ENCODE data around the gene FLNC.

FLNC gene

DNA sequence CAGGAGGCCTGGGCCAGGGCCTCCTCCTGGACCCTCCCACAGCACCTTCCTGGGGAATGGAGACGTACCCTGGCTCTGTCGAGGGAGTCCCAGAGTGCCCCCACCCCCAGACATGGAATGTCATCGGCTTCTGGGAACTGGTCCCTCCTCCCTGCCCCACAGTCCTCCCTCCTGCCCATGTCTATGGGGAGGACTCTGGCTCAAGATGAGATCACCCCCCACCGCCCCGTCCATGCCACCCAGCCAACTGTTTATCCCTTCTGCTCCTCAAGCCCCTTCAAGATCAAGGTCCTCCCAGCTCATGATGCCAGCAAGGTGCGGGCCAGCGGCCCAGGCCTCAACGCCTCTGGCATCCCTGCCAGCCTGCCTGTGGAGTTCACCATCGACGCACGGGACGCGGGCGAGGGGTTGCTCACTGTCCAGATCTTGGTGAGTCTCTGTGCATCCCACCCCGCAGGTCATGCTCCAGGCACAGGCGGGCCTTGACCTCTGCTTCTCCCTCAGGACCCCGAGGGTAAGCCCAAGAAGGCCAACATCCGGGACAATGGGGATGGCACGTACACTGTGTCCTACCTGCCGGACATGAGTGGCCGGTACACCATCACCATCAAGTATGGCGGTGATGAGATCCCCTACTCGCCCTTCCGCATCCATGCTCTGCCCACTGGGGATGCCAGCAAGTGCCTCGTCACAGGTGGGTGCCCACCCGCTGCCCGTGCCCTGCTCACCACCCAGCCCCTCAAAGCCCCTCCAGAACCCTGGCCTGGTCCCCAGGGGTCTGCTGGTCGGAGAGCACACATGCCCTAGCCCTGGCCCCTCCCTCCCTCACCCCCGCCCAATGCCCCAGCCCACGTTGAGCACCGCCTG lies 18.3 kb downstream of the FLNC start:
- no peak for FAIRE-seq

DNA sequence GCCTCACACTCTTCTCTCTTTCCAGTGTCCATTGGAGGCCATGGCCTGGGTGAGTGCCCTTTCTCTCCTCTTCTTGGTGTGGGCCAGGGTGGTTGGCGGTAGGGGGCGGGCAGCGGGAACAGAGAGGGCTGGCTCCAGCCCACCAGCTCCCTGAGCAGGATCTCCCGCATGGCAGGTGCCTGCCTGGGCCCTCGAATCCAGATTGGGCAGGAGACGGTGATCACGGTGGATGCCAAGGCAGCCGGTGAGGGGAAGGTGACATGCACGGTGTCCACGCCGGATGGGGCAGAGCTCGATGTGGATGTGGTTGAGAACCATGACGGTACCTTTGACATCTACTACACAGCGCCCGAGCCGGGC lies 18.9 kb downstream of the FLNC start:
- FAIRE-seq: no peak

DNA sequence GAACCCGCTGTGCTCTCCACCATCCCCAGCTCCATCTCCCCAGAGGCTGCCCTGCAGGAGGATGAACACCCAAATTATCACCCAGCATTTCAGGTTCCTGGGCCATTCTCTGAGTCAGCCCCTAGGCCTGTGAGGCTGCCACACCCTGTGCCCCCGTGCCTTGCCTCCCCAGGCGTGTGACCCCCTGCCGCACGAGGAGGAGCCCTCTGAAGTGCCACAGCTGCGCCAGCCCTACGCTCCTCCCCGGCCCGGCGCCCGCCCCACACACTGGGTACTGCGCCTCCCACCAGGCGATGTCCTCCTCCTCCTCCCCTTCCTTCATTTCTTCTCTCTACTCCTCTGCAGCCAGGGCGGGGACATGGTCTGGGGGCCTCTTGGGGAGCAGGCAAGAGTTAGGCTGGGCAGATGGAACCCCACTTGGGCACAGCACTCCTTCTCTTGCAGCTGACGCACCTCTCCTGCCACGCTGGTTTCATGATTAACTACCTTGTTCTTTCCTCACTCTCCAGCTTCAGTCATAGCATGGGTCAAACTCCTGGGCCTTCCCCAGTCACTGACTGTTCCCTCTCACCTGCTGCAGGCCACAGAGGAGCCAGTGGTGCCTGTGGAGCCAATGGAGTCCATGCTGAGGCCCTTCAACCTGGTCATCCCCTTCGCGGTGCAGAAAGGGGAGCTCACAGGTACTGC lies 19.7 kb downstream of the FLNC start:
- FAIRE-seq: no peak

DNA sequence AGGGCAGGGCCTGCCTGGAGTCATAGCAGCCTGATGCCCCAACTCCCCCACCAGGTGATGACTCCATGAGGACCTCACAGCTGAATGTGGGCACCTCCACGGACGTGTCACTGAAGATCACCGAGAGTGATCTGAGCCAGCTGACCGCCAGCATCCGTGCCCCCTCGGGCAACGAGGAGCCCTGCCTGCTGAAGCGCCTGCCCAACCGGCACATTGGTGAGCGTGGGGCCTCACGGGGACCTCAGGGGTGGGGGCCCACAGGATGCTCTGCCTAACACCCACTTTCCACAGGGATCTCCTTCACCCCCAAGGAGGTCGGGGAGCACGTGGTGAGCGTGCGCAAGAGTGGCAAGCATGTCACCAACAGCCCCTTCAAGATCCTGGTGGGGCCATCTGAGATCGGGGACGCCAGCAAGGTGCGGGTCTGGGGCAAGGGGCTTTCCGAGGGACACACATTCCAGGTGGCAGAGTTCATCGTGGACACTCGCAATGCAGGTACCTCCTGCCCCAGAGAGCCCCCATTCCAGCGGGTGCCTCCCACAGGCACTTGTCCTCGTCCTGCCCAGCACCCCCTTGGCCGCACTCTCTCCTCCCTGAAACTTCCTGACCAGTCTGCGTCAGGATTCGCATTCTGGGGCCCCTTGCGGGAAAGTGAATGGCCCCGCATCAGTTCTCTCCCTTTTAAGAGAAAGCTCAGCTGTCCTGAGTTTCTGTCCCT lies 22.5 kb downstream of the FLNC start:
- FAIRE-seq: no peak

DNA sequence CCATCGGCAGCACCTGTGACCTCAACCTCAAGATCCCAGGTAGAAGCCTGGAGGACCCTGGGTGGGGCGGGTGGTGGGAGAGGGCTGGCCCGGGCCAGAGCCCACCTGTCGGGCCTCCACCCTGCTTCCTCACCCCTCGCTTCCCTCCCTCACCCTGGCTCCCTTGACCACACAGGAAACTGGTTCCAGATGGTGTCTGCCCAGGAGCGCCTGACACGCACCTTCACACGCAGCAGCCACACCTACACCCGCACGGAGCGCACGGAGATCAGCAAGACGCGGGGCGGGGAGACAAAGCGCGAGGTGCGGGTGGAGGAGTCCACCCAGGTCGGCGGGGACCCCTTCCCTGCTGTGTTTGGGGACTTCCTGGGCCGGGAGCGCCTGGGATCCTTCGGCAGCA lies 23.6 kb downstream of the FLNC start:
- no peak for FAIRE-seq

DNA sequence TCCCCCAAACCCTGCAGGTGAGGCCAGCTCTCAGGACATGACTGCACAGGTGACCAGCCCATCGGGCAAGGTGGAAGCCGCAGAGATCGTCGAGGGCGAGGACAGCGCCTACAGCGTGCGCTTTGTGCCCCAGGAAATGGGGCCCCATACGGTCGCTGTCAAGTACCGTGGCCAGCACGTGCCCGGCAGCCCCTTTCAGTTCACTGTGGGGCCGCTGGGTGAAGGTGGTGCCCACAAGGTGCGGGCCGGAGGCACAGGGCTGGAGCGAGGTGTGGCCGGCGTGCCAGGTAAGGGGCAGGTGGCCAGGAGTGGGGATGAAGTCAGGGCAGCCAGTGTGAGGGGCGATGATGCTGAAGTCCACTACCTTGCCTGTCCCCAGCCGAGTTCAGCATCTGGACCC lies 24.2 kb downstream of the FLNC start:
- no peak for FAIRE-seq

DNA sequence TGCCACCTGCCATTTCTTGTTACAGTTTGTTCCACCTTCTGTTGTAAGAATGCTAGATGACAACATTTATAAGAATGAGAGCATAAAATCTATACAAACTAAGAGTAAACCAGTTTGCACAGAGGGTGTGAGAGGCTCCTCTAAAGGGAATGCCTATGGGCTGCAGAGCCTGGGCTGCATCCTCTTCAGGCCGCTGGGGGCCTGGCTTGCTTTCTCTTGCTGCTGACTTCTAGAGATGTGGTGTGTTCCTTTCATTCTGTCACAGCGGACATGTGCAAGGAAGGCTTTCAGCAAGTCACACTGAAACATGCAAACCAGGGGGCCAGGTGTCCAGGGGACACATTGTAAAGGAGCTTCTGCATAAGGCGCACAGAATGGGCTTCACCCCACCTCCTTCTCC lies 25.4 kb downstream of the FLNC start:
- no peak for FAIRE-seq

DNA sequence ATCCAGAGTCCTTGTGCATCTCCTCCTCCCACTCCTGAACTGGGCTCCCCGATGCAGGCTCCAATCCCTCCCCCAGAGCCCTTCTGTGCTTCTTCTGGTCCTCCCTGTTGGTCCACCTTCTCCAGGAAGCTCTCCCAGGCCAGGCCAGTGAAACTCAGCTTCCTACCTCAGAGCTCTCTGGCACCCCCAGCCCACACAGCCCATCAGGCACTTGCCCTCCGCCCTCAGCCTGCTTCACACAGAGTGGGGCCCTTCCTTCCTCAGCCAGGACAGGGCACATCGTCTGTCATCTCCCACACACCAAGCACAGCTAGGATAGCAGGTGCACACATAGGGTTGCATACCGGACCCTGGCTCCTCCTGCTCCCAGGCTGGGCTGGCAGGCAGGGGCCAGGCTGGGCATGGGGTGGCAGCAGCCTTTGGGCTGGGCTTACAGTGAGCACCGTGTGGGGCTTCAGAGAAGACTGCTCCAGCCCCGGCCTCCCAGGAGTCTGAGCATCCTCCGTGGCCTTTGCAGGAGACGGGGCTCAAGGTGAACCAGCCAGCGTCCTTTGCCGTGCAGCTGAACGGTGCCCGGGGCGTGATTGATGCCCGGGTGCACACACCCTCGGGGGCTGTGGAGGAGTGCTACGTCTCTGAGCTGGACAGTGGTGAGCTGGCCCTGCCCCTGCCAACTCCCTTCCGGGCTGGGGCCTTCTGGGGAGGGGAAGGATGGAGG lies 26.0 kb downstream of the FLNC start:
- FAIRE-seq: no peak

DNA sequence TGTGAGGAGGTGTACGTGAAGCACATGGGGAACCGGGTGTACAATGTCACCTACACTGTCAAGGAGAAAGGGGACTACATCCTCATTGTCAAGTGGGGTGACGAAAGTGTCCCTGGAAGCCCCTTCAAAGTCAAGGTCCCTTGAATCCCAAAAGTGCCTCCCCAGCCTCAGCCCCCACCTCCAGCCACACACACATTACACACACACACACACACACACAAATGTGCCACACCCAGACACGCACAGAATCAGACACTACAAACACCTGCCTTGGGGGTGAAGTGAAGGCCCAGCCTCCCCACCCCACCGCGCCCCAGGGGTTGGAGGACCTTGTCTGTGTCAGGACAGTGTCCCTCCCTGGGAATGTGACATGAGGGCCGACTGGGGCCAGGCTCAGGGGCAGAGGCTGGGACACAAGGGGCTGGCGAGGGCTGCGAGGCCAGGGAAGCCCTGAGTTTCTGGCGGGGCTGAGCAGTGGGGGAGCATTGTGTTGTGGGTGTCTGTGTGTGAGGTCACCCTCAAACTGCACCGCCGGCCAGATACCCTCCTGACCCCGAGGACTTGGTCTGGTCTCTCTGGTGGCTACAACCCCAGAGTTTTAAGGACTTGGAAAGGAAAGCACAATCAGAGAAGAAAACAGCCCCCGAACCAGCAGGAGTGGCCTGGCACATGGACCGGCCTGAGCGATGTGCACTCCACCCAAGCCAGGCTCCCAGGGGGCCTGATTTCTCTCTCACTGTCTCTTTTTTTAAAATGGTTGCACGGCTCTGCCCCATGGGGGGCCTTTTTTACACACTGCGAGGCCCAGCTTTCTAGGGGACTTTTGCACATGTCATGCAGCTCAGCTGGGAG lies 28.4 kb downstream of the FLNC start:
- no peak for FAIRE-seq

DNA sequence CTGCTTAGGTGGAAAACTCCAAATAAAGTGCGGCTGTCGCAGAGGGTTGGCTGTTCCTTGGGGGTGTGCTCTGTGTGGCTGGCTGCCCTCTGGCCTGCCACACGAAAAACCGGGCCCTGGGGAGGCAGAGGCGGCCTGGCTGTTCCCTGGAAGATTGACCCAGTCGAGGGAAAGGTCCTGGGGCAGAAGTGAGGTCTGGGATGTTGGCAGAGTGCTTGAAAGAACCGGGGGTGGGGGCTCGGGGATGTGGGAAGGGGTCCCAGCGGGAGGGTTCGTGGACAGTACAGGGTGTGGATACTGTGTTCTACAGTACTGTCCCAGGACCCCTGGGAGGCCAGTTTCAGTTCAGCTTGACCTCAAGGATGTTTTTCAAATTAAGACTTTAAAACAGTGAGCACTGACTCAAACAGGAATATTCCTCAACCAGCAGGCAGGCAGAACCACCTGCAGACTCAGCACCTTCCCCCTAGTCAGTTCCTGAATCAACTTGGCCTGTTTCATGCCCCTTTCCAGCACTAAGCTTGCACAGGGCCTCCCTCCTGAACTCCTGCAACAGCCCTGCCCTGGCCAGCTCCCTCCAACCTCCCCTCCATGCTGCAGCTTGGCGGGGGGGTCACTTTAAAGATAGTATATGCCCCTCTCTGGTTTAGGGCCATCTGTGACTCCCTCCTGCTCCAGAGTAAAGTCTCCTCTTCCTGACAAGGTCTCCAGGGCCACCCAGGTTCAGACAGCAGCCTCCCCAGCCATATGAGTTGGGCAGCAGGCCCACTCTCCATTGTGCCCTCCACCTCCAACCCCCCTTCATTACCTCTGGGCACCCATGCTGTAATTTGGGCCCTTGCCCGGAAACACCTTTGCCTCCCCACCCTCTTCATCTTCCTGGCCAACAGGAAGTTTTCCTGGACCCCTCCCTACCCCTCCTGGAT lies 29.3 kb downstream of the FLNC start:
- no peak for FAIRE-seq

DNA sequence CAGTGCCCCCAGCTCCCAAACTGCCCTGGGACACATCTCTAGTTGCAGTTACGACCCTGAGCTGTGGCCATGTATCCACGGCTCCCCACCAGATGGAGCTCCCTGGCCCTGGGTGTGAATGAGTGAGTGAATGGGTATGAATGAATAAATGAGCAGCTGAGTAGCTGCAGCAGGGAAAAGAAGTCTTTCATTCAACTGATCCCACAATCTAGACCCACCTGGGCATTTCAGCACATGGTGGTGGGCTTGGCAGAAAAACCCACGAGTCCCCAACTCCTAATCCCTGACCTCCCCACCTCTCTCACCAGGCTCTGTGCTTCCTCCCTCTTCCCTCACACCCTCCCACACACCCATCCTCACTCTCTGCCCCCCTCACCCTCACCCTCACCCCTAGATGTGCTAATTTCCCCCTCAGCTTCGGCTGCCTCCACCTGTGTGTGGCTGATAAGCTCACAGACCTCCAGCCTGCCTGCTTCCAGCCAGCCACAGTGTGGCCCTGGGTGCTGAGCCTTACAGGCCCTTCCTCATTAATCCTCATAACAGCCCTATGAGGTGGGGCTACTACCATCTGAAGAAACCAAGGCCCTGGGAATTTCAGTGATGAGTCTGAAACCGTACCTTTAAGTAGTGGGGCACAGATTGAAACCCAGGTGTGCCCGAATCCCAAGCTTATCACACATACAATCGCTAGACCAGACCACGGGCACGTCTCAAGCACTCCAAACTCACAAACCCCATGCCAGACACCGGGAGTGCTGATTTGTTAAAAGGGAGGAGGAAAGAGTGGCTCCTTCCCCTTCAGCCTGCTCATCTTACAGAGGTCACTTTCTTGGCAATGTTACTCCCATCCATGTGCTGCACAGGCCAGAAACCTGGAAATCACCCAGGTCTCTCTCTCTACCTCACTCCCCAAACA lies 30.2 kb downstream of the FLNC start:
- no peak for FAIRE-seq

DNA sequence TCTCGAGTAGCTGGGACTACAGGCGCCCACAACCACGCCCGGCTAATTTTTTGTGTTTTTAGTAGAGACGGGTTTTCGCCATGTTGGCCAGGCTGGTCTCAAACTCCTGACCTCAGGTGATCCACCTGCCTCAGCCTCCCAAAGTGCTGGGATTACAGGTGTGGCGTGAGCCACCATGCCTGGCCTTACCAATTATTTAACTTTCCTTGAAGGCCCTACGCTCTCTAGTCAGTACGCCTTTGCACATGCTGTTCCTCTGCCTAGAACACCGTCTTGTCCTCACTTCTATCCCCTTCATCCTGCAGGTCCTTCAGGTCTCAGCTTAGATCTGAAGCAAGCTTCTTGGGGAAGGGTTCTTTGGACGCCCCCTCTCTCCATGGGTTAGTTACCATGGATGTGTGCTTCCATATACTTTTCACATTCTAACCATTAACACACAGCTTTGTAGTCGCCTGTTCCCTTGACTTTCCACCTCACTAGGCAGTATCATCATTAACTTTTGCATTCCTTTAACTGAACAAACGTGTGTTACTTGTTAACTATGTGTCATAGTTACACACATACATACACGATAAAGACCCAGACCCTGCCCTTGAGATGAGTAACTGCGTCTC lies 31.9 kb downstream of the FLNC start:
- no peak for FAIRE-seq

DNA sequence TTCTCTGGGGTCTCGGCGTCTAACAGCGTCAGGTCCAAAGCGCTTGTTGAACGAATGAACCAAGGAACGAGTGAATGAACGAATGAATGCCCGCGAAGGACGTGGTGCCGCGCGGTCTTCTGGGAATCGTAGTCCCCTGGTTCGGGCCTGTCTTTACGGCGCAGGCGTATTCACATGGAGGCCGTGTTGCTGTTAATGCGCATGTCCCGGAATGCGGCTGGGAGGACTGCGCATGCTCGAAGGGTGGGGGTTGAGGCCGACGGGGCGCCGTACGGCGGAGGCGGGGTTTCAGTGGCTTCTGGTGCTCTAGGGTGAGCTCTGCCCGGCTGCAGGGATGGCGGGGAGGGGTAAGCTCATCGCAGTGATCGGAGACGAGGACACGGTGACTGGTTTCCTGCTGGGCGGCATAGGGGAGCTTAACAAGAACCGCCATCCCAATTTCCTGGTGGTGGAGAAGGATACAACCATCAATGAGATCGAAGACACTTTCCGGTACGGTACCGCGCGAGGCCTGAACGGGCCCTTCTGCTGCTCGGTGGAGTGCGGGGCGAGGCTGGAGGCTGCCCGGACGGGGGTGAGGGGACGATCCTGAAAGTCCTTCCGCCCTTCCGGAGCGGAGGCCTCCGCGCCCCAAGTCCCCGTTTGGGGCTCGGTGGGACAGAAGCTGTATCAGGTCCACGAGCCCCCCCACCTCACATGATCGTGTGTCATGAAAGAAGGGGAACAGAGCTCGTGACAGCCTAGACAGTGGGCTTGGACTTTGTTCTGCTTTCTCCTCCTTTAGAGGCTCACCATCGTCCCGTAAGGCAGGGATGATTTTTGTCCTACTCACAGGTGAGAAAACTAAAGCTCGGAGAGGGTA lies 32.6 kb downstream of the FLNC start, which contains the start of gene ATP6V1F:
Gene ATP6V1F, plus strand, starts transcription at position 286 of the 862 bp plus-strand sequence. Its CDS starts 49 bp downstream, at position 335.
- FAIRE-seq: peak; percentile 79

DNA sequence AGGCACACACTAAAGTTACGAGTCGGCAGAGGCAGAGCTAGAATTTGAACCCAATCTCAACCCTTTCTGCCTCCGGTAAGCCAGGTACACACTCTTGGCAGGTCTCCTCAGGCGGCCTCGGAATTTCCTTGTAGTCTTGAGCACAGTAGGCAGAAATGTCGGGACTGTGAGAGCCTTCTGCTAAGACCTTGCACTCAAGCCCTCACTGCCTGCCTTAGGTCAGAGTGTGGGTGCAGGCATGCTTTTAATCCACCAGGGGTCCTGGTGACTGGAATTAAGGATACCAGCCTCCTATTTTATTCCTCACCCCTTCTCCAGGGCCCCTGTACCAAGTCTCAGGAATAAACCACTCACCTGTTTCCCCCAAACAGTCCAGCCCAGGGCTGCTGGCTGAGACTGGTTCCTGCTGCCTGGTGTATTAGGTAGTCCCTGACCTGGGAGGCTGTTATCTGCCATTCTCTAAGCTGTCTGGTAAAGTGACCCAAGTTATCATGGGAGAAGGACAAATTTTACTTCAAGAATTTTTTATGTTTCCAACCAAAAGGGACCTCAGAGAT lies 33.3 kb downstream of the FLNC start:
- FAIRE-seq: no peak

DNA sequence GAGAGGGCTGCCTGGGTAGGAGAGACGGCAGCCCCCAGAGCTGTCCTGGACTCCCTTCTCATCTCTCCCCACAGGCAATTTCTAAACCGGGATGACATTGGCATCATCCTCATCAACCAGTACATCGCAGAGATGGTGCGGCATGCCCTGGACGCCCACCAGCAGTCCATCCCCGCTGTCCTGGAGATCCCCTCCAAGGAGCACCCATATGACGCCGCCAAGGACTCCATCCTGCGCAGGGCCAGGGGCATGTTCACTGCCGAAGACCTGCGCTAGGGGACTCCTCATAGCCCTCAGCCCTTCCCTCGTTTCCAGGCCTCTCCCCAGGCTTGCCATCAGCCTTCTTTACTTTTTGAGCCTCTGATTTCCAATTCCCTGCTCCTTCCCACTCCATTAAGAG lies 35.1 kb downstream of the FLNC start:
- FAIRE-seq: no peak

DNA sequence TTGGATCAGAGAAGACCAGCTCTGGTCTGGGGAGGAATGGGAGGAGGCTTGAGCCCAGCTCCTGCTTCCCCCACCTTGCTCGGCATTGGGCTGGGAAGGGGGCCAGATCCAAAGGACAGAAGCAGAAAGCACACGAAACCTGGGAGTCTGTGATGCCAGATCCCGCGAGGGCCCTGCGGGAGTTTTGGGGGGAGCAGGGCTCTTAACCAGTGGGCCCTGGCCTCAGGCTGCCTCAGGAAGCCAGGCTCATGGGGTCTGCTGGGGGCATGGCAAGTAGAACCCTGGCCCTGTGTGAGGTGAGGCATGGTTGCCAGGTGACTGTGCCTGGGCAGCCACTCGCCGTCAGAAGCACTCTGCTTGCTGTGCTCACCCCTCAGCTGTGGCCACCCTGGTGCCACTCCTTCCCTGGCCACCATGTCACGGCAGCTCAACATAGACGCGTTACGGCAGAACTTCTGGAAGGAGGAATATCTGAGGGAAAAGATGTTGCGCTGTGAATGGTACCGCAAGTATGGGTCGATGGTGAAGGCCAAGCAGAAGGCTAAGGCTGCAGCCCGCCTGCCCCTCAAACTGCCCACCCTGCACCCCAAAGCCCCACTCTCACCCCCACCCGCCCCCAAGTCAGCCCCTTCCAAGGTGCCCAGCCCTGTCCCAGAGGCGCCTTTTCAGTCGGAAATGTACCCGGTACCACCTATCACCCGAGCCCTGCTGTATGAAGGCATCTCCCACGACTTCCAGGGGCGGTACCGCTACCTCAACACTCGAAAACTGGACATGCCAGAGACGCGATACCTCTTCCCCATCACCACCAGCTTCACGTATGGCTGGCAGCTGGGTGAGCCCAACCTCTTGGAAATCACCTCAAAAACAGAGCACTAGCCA lies 36.0 kb downstream of the FLNC start:
- no peak for FAIRE-seq

DNA sequence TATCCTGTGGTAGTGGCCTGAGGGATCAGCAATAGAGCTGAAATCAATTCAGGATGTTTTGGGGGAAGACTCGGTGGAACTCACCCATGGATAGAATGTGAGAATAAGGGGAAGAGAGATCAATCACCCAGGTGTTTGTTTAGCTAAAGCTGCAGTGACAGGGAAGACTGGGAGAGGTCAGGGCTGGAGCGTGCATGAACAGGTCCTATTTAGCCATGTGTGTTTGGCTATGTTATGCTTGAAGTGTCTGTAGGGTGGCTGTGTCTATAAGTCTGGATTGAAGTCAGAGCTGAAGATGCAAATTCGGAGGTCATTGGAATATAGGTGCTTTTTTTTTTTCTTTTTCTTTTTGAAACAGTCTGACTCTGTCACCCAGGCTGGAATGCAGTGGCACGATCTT lies 37.0 kb downstream of the FLNC start:
- no peak for FAIRE-seq
